ENCODE data around the gene UNC5C. TPM values are rescaled to one million over a fixed set of nuclear protein-coding genes. Genes with fewer than 3 reads are reported as not detected.

UNC5C gene
- total RNA-seq, 2 experiments from 2014 or later, result not detected

DNA sequence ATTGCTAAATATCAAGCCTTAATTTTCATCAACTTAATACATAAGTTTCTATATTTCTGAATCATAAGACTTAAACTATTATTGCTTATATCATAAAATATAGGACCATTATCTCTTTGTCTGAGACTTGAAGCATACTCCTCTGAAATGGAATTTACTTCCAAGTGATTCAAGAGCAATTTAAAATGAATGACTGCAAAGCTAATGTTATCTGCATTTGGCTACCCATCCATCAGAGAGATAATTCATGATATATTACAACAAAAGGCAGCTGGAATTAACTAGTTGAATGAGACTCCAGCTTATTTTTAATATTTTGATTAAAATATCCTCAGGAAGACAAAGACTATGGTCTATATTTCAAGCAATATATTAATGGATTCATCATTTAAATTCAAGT, 208.6 kb downstream of the UNC5C start:
- Mint-ChIP-seq H3K9me3 (peaks cover 7% of the 10 kb centered on the region), H3K27me3 (no peaks in the 10 kb centered on the region), H3K27ac (no peak overlapping the region), H3K4me1 (ENCODE audit: low read depth) (no peaks in the 10 kb centered on the region), H3K4me3 (no peak overlapping the region), H3K36me3 (ENCODE audit: low read depth) (no peaks in the 10 kb centered on the region)
- TF ChIP-seq, protein P1, sequence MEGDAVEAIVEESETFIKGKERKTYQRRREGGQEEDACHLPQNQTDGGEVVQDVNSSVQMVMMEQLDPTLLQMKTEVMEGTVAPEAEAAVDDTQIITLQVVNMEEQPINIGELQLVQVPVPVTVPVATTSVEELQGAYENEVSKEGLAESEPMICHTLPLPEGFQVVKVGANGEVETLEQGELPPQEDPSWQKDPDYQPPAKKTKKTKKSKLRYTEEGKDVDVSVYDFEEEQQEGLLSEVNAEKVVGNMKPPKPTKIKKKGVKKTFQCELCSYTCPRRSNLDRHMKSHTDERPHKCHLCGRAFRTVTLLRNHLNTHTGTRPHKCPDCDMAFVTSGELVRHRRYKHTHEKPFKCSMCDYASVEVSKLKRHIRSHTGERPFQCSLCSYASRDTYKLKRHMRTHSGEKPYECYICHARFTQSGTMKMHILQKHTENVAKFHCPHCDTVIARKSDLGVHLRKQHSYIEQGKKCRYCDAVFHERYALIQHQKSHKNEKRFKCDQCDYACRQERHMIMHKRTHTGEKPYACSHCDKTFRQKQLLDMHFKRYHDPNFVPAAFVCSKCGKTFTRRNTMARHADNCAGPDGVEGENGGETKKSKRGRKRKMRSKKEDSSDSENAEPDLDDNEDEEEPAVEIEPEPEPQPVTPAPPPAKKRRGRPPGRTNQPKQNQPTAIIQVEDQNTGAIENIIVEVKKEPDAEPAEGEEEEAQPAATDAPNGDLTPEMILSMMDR (IDR thresholded peaks at IDR 0.05), result no peak
- ATAC-seq (no peak), DNase-seq (no peak)
- ChIA-PET CTCF (no interaction called here), POLR2A (no interaction called here)
- intact Hi-C loops (cut with micrococcal nuclease), result no loop called here

DNA sequence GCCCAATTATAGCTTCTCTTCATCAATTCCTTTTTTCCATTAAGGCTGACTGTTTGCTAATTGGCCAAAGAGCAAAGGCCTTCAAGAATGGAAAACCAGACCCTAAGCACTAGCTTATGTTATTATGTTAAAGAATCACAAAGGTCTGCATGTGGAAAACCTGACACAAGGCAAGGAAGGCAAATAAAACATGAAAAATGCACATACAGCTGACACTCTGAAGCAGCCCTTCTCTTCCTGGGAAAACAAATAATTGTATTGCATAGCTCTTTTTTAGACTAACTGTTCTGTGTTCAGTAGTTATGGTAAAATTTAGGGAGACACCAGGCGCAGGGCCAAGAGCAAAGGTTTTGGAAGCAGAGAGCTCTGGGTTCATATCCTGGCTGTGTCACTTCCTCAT, 223.1 kb downstream of the UNC5C start:
- intact Hi-C loops (cut with micrococcal nuclease), result no loop called here
- Mint-ChIP-seq H3K9me3 (no peaks in the 10 kb centered on the region), H3K36me3 (ENCODE audit: low read depth) (no peaks in the 10 kb centered on the region), H3K27me3 (no peaks in the 10 kb centered on the region), H3K4me3 (no peak overlapping the region), H3K27ac (no peak overlapping the region), H3K4me1 (ENCODE audit: low read depth) (no peaks in the 10 kb centered on the region)
- ChIA-PET POLR2A (no interaction called here), CTCF (no interaction called here)
- TF ChIP-seq, protein P1 (IDR thresholded peaks at IDR 0.05), result no peak
- no peak for ATAC-seq
- DNase-seq, result no peak

DNA sequence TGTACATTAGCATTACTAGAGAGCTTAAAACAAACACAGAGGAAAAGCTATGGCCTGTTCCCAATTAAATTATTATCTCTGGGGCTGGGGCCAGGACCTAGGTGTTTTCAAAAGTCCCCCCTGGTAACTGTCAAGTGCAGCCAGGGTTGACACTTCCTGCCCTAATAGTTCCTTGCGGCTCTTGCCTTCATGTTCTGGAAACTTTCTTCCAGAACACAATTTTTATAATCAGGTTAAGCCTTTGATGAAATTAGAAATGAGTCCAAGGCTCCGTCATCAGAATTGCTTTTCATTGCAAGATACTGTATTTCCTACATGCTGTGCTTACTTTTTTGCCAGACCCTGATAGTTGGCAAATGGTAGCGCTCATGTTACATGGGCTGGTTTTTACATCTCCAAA, 229.6 kb downstream of the UNC5C start:
- intact Hi-C loops (cut with micrococcal nuclease), result no loop called here
- CTCF ChIA-PET, result no interaction called here

DNA sequence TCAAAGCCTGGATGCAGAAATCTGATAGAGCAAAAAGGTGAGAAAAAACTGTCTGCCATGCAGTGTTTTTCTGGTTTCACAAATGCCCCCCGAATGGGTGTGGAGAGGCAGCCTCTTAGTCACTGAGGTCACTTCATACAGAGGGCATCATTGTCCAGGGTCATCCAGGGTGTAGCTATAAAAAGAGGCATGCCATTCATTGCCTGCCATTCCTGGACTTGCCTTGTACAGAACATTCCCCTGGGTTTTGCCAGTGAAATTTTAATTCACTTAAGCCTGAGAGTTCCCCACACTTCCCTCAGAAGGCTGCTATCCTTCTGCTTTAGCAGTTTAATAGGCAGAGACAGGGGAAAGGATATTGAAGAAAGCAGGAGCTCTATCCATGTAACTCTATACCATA, 230.3 kb downstream of the UNC5C start:
- ChIA-PET CTCF (no interaction called here), POLR2A (no interaction called here)
- intact Hi-C loops (cut with micrococcal nuclease), result no loop called here
- Mint-ChIP-seq H3K4me1 (ENCODE audit: low read depth) (no peaks in the 10 kb centered on the region), H3K9me3 (no peaks in the 10 kb centered on the region), H3K27ac (no peak overlapping the region), H3K4me3 (no peak overlapping the region), H3K27me3 (no peaks in the 10 kb centered on the region), H3K36me3 (ENCODE audit: low read depth) (no peaks in the 10 kb centered on the region)
- DNase-seq, result no peak
- TF ChIP-seq, protein P1 (IDR thresholded peaks at IDR 0.05), result no peak
- ATAC-seq, result no peak

More for the DNA sequence above, 229.6 kb downstream of the UNC5C start:
- H3K36me3 Mint-ChIP-seq (ENCODE audit: low read depth), result no peaks in the 10 kb centered on the region
- no peak overlapping the region for H3K4me3 Mint-ChIP-seq
- no peaks in the 10 kb centered on the region for H3K4me1 Mint-ChIP-seq (ENCODE audit: low read depth)
- H3K9me3 Mint-ChIP-seq, result no peaks in the 10 kb centered on the region
- no peak overlapping the region for H3K27ac Mint-ChIP-seq
- ATAC-seq (no peak), DNase-seq (no peak)
- no peaks in the 10 kb centered on the region for H3K27me3 Mint-ChIP-seq
- TF ChIP-seq, protein P1 (IDR thresholded peaks at IDR 0.05), result no peak
- POLR2A ChIA-PET, result no interaction called here

DNA sequence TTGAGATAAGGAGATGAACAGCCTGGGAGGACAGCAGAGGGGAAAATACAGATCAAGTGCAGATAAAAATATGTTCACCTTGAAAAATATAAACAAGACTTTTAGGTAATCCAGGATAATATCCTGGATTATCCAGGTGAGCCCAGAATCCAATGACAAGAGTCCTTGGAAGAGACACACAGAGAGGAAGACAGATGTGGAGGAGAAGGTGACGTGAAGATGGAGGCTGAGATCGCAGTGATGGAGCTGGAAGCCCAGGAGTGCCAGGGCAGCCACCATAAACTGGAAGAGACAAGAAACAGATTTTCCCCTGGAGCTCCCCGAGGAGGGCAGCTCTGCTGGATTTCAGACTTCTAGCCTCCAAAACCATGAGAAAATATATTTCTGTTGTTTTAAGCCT, 230.7 kb downstream of the UNC5C start:
- H3K36me3 Mint-ChIP-seq (ENCODE audit: low read depth), result no peaks in the 10 kb centered on the region
- CTCF ChIA-PET, result no interaction called here

More for the DNA sequence above, 230.7 kb downstream of the UNC5C start:
- TF ChIP-seq, protein P1 (IDR thresholded peaks at IDR 0.05), result no peak
- H3K4me3 Mint-ChIP-seq, result no peak overlapping the region
- intact Hi-C loops (cut with micrococcal nuclease), result no loop called here
- no peaks in the 10 kb centered on the region for H3K27me3 Mint-ChIP-seq
- no peaks in the 10 kb centered on the region for H3K9me3 Mint-ChIP-seq
- ATAC-seq (no peak), DNase-seq (no peak)
- POLR2A ChIA-PET, result no interaction called here
- no peak overlapping the region for H3K27ac Mint-ChIP-seq
- no peaks in the 10 kb centered on the region for H3K4me1 Mint-ChIP-seq (ENCODE audit: low read depth)

Measured in activated CD8-positive, alpha-beta T cell treated with anti-CD3 and anti-CD28 coated beads for 36 hours (primary cell).